Liver (tissue), 3 donors: ENCODE data around the gene SDR39U1.

Experiments
- EGR1 ChIP-seq, 2 donors: IDR thresholded peaks; 2 replicates each; pipeline ENCODE4 v1.6.1; 2016 to 2018; ENCODE audit warnings: antibody characterized with exemption in 2 of 2, low read depth in 2 of 2
- GABPA ChIP-seq, 2 donors: IDR thresholded peaks in 1 of 2; conservative IDR thresholded peaks in 1 of 2; 2 replicates each; pipeline ENCODE4 v1.6.1; 2016; ENCODE audit warnings: antibody characterized with exemption in 2 of 2, mild to moderate bottlenecking in 1 of 2, moderate library complexity in 1 of 2
- RXRA ChIP-seq, 2 donors: IDR thresholded peaks; 2 replicates each; pipeline ENCODE4 v1.6.1; 2017 to 2018; ENCODE audit warnings: antibody characterized with exemption in 2 of 2, mild to moderate bottlenecking in 1 of 2
- SP1 ChIP-seq: IDR thresholded peaks from 2 replicates; pipeline ENCODE4 v1.6.1; 2018; ENCODE audit warnings: antibody characterized with exemption, mild to moderate bottlenecking
- TAF1 ChIP-seq: conservative IDR thresholded peaks from 2 replicates; pipeline ENCODE4 v1.6.1; 2016; ENCODE audit warnings: antibody characterized with exemption, mild to moderate bottlenecking
- YY1 ChIP-seq: IDR thresholded peaks from 2 replicates; pipeline ENCODE4 v1.6.1; 2016; ENCODE audit warnings: antibody characterized with exemption, mild to moderate bottlenecking
- TF ChIP-seq, protein P1 (sequence below): fragments of 150-350 bp; IDR thresholded peaks from 2 replicates; pipeline ENCODE4 v1.5.1; 2017; ENCODE audit warnings: improper control_type of control experiment, low read depth, low read length; ENCODE audit not compliant: missing input control
- TF ChIP-seq, protein P2 (sequence below): IDR thresholded peaks from 2 replicates; pipeline ENCODE4 v1.6.1; 2016; ENCODE audit warnings: antibody characterized with exemption, mild to moderate bottlenecking
- TF ChIP-seq, protein P3 (sequence below): IDR thresholded peaks from 2 replicates; pipeline ENCODE4 v1.6.1; 2016; ENCODE audit warnings: antibody characterized with exemption
- donor health status: healthy.
- donor health status: healthy.

DNA sequence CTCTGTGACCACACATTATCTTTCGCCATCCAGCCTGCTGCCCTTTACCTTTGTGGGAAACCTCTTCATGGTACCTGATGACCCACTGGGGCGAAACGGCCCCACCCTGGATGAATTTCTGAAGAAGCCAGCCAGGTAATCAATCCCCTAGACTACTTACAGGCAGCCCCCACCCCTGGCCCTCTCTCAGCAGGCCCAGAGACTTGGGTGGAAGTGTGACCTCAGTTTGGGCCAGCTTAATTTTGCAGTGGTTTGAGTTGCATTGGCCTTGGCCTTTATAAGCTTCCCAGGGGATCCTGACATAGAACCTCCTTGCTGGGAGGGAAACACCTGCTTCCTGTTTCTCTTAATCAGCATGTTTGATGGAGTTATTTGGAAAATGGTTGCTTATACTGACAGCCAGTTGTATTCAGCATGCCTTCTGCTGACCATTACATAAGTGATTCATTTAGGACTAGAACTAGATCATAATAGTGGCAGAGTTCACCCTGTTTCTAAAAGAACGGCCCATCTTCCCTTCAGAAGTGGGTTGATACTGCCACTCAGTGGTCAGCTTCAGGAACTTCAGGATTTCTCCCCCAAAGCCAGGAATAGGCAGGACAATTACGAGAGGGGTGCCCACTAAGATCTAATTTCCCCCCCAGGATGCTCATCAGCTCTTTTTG lies 6.1 kb downstream of the SDR39U1 start:
- TF ChIP-seq RXRA (IDR thresholded peaks at IDR 0.05) (peak; percentile 26 to 30), TAF1 (no peak), SP1 (peak; percentile 28), YY1 (peak; percentile 46), EGR1 (IDR thresholded peaks at IDR 0.05; ENCODE audit: low read depth in 2 of 2) (no peak), GABPA (IDR thresholded peaks at IDR 0.05 in 1 of 2, conservative IDR thresholded peaks at IDR 0.05 in 1 of 2) (no peak)
- TF ChIP-seq, protein P1, sequence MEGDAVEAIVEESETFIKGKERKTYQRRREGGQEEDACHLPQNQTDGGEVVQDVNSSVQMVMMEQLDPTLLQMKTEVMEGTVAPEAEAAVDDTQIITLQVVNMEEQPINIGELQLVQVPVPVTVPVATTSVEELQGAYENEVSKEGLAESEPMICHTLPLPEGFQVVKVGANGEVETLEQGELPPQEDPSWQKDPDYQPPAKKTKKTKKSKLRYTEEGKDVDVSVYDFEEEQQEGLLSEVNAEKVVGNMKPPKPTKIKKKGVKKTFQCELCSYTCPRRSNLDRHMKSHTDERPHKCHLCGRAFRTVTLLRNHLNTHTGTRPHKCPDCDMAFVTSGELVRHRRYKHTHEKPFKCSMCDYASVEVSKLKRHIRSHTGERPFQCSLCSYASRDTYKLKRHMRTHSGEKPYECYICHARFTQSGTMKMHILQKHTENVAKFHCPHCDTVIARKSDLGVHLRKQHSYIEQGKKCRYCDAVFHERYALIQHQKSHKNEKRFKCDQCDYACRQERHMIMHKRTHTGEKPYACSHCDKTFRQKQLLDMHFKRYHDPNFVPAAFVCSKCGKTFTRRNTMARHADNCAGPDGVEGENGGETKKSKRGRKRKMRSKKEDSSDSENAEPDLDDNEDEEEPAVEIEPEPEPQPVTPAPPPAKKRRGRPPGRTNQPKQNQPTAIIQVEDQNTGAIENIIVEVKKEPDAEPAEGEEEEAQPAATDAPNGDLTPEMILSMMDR = peak; percentile 89
- TF ChIP-seq, protein P2, sequence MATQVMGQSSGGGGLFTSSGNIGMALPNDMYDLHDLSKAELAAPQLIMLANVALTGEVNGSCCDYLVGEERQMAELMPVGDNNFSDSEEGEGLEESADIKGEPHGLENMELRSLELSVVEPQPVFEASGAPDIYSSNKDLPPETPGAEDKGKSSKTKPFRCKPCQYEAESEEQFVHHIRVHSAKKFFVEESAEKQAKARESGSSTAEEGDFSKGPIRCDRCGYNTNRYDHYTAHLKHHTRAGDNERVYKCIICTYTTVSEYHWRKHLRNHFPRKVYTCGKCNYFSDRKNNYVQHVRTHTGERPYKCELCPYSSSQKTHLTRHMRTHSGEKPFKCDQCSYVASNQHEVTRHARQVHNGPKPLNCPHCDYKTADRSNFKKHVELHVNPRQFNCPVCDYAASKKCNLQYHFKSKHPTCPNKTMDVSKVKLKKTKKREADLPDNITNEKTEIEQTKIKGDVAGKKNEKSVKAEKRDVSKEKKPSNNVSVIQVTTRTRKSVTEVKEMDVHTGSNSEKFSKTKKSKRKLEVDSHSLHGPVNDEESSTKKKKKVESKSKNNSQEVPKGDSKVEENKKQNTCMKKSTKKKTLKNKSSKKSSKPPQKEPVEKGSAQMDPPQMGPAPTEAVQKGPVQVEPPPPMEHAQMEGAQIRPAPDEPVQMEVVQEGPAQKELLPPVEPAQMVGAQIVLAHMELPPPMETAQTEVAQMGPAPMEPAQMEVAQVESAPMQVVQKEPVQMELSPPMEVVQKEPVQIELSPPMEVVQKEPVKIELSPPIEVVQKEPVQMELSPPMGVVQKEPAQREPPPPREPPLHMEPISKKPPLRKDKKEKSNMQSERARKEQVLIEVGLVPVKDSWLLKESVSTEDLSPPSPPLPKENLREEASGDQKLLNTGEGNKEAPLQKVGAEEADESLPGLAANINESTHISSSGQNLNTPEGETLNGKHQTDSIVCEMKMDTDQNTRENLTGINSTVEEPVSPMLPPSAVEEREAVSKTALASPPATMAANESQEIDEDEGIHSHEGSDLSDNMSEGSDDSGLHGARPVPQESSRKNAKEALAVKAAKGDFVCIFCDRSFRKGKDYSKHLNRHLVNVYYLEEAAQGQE = no peak
- TF ChIP-seq, protein P3, sequence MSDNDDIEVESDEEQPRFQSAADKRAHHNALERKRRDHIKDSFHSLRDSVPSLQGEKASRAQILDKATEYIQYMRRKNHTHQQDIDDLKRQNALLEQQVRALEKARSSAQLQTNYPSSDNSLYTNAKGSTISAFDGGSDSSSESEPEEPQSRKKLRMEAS = no peak
